ENCODE results near the gene FERMT1.

DNA sequence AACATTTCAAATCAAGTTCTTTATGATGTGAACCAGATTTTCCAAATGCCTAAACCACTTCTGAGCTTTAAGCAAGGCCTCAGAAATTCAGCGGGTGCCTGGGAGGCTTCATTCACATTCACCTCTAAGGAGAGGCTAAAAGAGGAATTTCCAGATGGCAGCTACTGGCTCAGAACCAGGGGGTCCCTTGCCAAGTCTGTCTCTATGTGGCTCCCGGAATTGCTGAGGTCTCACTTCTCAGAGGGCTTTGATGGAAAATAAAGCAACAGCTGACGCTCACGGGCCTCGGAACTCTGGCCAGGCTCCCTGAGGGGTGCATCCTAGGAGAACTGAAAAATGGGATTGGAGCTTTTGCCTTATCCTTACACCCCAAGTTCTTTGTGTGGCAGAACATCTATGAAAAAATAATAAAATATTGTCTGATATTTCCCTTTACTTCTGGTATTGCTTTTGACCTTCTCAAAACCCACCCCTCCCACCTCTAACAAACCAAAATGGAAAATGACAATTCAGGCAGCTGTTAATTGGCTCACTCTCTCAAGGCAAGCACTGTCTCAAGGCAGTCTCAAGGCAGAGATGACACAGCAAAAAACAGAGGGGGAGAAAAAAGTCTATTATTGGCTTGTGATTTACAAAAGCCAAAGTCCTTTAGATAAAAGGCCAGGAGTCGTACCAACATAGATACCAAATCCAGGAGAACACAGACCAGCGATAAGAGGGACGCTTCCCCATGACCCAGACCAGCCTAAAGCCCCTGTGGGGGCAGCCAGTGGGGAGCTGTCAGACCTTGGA lies 47.2 kb downstream of the FERMT1 start:
- TF ChIP-seq, protein P1, sequence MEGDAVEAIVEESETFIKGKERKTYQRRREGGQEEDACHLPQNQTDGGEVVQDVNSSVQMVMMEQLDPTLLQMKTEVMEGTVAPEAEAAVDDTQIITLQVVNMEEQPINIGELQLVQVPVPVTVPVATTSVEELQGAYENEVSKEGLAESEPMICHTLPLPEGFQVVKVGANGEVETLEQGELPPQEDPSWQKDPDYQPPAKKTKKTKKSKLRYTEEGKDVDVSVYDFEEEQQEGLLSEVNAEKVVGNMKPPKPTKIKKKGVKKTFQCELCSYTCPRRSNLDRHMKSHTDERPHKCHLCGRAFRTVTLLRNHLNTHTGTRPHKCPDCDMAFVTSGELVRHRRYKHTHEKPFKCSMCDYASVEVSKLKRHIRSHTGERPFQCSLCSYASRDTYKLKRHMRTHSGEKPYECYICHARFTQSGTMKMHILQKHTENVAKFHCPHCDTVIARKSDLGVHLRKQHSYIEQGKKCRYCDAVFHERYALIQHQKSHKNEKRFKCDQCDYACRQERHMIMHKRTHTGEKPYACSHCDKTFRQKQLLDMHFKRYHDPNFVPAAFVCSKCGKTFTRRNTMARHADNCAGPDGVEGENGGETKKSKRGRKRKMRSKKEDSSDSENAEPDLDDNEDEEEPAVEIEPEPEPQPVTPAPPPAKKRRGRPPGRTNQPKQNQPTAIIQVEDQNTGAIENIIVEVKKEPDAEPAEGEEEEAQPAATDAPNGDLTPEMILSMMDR (IDR thresholded peaks at IDR 0.05), result no peak
- TF ChIP-seq REST (IDR thresholded peaks at IDR 0.05; ENCODE audit: insufficient read depth in 1 of 2, low read depth in 2 of 2, low read length in 1 of 2), result no peak
